PC-3 (cell line): Measurements from ENCODE around the gene DCBLD1.

ENCODE experiments used
- EZH2 ChIP-seq: fragments of 300-600 bp; sonication (generic); IDR thresholded peaks from one replicate; pipeline ENCODE4 v1.6.1; 2017; ENCODE audit warnings: antibody characterized with exemption, mild to moderate bottlenecking, low read length; ENCODE audit not compliant: unreplicated experiment
- EZH2phosphoT487 ChIP-seq: fragments of 300-600 bp; sonication (generic); IDR thresholded peaks from 2 replicates; pipeline ENCODE4 v1.6.1; 2018; ENCODE audit warnings: mild to moderate bottlenecking, antibody characterized with exemption, low read length, borderline replicate concordance
- TF ChIP-seq, protein P1 (sequence below): fragments of 300-600 bp; sonication (generic); conservative IDR thresholded peaks from 2 replicates; pipeline ENCODE4 v1.5.1; 2017; ENCODE audit warnings: antibody characterized with exemption, low read depth, mild to moderate bottlenecking, low read length

DNA sequence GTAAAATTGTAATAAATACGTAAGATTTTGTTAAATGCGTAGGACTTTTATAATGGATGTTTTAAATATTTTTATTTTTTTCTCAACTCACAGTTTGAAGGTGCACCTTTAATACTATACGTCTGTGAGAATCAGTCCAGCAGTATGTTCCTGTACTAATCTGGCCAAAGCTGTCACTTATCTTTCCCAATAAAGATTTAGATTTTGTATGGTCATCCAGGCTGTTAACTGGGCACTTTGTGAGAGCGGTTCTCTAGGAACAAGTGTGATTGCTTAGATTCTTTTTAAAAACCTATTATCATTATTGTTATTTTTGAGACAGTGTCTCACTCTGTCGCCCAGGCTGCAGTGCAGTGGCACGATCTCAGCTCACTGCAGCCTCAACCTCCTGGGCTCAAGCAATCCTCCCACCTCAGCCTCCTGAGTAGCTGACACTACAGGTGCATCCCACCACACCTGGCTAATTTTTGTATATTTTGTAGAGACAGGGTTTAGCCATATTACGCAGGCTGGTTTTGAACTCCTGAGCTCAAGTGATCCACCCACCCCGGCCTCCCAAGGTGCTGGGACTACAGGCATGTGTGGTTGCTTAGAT lies 1.7 kb downstream of the DCBLD1 start:
- TF ChIP-seq EZH2 = no peak
- TF ChIP-seq, protein P1, sequence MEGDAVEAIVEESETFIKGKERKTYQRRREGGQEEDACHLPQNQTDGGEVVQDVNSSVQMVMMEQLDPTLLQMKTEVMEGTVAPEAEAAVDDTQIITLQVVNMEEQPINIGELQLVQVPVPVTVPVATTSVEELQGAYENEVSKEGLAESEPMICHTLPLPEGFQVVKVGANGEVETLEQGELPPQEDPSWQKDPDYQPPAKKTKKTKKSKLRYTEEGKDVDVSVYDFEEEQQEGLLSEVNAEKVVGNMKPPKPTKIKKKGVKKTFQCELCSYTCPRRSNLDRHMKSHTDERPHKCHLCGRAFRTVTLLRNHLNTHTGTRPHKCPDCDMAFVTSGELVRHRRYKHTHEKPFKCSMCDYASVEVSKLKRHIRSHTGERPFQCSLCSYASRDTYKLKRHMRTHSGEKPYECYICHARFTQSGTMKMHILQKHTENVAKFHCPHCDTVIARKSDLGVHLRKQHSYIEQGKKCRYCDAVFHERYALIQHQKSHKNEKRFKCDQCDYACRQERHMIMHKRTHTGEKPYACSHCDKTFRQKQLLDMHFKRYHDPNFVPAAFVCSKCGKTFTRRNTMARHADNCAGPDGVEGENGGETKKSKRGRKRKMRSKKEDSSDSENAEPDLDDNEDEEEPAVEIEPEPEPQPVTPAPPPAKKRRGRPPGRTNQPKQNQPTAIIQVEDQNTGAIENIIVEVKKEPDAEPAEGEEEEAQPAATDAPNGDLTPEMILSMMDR = no peak
- TF ChIP-seq EZH2phosphoT487 = no peak
